Measurements from ENCODE around the gene FBXW4.

Gene FBXW4

GRCh38 chr10:101630633-101630920, 64.4 kb downstream of the FBXW4 start:
- TF ChIP-seq CTCF (IDR thresholded peaks at IDR 0.05; ENCODE audit: borderline replicate concordance, control extremely low read depth, extremely low read depth, insufficient read depth, missing control alignments): no peak
- DNase-seq (ENCODE audit: low spot score): no peak
- in situ Hi-C loops (cut with MboI; ENCODE audit: low sequenced_read_pairs, unreplicated experiment): no loop called here

DNA sequence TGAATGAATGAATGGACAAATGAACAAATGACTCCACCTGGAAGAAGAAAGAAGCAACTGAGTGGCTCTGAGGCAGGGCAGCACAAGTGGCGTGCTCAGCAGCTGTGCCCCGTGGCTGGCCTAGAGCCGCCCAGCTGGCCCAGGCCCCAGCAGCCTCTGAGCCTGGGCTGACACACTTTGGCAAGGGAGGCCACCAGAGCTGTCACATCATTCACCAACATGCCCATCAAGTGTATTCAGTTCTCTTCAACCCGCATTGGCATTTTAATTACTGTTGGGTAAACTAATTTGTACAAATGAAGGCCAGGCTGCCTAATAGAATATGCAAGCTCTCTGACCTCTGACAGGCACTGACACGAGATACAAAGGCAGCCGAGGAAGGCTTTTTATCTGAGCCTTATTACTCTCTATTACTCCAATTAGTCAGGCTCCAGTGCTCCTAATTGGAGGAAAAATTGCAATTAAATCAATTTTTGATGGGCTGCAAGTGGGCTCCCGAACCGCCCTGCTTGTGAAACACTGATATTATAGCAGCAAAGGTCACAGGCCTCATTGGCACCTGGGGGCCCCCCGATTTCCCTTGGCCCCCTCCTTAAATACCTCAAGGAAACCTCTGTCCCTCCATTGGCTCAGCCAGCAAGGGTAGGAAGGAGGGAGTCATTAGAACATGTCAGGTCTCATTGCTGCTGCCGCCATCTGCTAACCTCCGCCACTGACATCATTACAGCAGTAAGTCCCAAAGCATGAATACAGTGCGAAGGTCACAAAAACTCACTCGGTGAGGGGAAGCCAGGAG, 64.9 kb downstream of the FBXW4 start:
- DNase-seq (ENCODE audit: low spot score): no peak
- in situ Hi-C loops (cut with MboI; ENCODE audit: low sequenced_read_pairs, unreplicated experiment): no loop called here
- no peak for TF ChIP-seq CTCF (IDR thresholded peaks at IDR 0.05; ENCODE audit: borderline replicate concordance, control extremely low read depth, extremely low read depth, insufficient read depth, missing control alignments)

DNA sequence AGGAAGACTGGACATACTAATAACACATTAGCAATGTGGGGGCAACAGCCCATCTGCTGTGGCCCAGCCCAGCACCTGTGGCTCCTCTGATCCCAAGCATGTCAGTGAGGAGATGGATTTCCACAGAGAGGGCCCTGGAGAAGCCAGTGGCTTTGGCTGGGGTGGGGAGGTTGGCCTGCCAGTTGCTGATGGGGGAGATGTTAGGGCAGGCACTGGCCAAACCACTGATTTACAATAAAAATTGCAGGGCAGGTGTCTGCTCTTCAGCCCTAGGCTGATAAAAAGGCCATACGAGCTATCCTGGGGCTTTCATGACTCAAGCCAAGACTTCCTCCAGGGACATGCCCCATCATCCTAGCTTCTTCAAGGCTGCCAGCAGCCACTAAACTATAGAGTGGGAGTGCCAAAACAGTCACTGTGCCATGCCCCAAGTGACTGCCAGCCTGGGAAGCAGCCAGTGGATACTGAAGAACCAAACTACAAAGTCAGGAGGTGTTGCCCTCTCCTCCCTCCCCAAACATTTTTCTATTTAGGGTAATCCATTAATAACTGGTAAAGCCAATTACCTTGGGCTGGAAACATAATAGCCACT, 69.1 kb downstream of the FBXW4 start:
- DNase-seq (ENCODE audit: low spot score): no peak
- no peak for TF ChIP-seq CTCF (IDR thresholded peaks at IDR 0.05; ENCODE audit: borderline replicate concordance, control extremely low read depth, extremely low read depth, insufficient read depth, missing control alignments)
- in situ Hi-C loops (cut with MboI; ENCODE audit: low sequenced_read_pairs, unreplicated experiment): no loop called here

GRCh38 chr10:101624526-101625102, 70.4 kb downstream of the FBXW4 start:
- TF ChIP-seq CTCF (IDR thresholded peaks at IDR 0.05; ENCODE audit: borderline replicate concordance, control extremely low read depth, extremely low read depth, insufficient read depth, missing control alignments): no peak
- DNase-seq (ENCODE audit: low spot score): no peak
- in situ Hi-C loops (cut with MboI; ENCODE audit: low sequenced_read_pairs, unreplicated experiment): no loop called here

- in situ Hi-C loops (cut with MboI; ENCODE audit: low sequenced_read_pairs, unreplicated experiment): no loop called here
- no peak for DNase-seq (ENCODE audit: low spot score)
- TF ChIP-seq CTCF (IDR thresholded peaks at IDR 0.05; ENCODE audit: borderline replicate concordance, control extremely low read depth, extremely low read depth, insufficient read depth, missing control alignments): no peak
Observed at GRCh38 chr10:101623528-101623927, 71.4 kb downstream of the FBXW4 start.

DNA sequence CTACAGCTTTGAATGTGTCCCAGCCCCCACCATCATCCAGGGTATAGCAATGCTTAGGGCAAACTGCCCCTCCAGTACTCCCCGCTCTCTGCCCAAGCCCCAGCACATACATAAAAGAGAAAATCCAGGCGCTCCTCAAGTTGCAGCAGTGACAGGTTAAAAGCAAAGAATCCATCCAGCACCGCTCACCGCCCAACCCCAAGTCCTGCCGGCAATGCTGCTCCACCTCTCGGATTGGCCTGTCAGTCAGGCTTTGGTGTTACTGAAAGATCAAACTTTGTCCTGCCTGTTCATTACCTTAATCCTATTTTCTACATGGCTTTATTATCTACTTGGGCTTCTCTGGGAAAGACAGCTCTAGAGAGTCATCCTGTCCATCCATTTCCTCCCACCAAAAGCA, 75.0 kb downstream of the FBXW4 start:
- in situ Hi-C loops (cut with MboI; ENCODE audit: low sequenced_read_pairs, unreplicated experiment): no loop called here
- no peak for DNase-seq (ENCODE audit: low spot score)
- TF ChIP-seq CTCF (IDR thresholded peaks at IDR 0.05; ENCODE audit: borderline replicate concordance, control extremely low read depth, extremely low read depth, insufficient read depth, missing control alignments): no peak
